ENCODE results near the gene VIPR2.

VIPR2 gene

DNA sequence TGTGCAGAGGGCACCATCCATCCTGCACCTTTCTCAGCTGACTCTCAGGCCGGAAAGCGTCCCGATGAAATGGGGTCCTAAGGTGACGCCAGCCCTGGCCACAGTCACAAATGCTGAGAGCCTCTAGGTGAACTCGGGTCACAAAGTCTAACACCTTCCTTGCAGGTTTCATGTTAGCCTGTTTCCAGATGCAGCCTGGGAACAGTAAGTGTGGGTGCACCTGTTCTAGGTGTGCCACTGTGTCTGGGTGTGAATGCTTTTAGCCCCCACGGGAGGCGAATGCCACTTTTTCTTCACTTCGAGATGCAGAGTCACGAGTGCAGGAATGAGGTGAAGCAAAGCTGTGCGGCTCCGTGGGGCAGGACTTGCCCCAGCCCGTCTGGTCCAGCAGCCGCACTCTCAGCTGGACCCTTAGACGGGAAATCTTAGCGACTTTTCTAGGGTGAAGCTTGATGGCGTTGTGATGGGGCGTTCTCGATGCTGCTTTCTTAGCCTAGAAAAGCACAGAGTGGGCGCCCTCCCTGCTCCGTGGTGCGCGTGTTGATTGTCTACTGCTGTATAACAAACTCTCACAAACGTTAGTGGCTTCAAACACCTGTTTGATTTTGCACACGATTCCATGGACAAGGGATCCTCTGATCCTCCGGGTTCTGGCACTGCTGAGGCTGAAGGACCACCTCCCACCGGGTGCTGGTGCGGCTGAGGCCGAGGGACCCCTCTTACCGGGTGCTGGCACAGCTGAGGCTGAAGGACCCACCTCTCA lies 13.6 kb upstream of the VIPR2 start:
- no peak for DNase-seq (ENCODE audit: low read depth, low spot score)

- DNase-seq (ENCODE audit: low read depth, low spot score), result no peak
Measured at GRCh38 chr7:159157714-159158113, 13.0 kb upstream of the VIPR2 start.

GRCh38 chr7:159156436-159157245 lies 12.0 kb upstream of the VIPR2 start:
- DNase-seq (ENCODE audit: low read depth, low spot score), result no peak

DNA sequence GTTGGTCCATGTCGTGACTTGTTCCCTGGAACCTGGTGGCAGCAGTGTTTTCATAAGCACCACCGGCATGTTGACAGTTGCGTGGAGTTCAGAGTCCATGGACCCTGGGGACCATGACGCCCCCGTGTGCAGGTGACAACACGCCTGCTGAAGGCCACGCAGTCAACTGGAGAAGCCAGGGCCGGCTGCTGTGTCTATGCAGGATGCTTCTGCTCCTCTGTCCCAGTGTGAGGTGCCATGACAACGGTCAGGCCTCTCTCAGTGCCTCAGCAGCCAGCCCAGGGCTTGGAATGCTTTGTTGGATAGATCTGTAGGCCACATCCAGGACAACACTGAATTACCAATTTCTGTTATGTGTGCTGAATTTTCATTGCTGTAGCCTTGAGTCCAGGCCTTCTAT lies 10.7 kb upstream of the VIPR2 start:
- DNase-seq (ENCODE audit: low read depth, low spot score), result no peak

- no peak for DNase-seq (ENCODE audit: low read depth, low spot score)
Measured at GRCh38 chr7:159154243-159154642, 9.6 kb upstream of the VIPR2 start.

DNA sequence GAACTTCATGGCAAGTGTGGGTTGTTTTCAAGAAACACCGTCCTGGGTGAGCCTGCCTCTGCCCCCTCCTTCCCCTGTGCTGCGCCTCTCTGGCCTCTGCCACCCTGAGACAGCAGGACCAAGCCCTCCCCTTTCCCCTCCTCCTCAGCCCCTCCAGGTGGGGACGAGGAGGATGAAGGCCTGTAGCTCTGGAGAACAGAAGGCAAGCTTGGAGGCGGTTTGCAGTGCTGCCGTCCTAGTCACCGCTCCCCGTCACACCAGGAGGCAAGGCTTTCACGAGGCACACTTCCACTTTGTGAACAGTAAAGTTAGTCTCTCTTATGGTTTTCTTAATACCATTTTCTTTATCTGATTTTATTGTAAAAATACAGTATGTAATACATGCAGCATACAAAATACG lies 8.8 kb upstream of the VIPR2 start:
- DNase-seq (ENCODE audit: low read depth, low spot score), result no peak

GRCh38 chr7:159152816-159153215 lies 8.1 kb upstream of the VIPR2 start:
- no peak for DNase-seq (ENCODE audit: low read depth, low spot score)

DNA sequence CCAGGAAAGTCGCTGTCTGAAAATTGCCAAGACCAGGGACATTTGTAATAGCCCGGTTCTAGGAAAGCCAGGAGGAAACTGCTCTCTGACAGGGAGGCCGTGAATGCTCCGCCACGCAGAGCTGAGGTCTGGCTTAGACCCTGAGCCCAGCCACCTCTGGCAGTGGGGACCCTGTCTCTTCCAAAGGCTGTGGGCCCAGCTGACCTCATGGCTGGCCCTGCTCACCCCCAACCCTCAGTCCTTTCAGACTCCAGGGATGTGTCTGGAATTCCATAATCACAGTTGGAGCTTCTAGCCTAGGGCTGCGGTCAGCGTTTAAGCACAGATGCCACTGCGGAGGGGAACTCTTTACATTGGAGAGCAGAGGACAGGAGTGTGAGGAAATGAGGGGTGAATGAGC lies 6.6 kb upstream of the VIPR2 start:
- no peak for DNase-seq (ENCODE audit: low read depth, low spot score)

- no peak for DNase-seq (ENCODE audit: low read depth, low spot score)
Measured at GRCh38 chr7:159149488-159149887, 4.8 kb upstream of the VIPR2 start.

GRCh38 chr7:159148430-159149395 lies 4.0 kb upstream of the VIPR2 start:
- no peak for DNase-seq (ENCODE audit: low read depth, low spot score)

DNA sequence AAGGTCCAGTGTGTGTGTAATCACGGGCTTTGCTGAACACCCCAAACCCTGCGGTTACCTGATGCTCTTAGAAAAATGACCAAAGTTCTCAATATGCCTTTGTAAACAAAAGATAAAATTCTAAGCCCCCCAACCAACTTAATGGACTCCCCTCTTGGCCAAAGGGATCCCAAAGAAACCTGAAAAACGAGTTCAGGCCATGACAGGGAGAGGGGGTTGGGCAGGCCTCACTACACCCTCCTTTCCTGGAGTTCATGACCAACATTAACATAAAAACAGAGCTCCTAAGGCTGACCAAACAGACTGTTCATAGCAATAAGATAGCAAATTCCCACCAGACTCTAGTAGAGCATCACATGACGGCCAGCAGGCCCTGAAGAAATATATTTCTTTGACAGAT lies 3.0 kb upstream of the VIPR2 start:
- DNase-seq (ENCODE audit: low read depth, low spot score), result no peak

DNA sequence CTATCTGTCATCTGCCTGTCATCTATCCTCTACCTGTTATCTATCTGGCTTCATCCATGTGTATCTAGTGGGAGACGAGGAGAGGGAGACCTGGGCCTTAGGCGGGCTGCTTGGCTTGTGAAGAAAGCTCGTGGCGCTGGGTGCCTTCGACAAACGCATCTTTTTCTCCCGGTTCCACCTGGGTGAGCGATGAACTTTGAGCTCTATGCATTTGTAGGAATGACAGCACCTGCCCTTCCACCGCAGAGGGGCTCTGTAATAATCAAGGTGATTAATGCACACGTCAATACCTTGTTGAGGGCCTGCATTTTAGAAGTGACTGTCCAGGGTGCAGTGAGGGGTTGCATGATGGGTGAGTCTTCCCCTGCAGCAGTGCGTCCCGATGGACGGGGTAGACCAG lies 2.6 kb upstream of the VIPR2 start:
- no peak for DNase-seq (ENCODE audit: low read depth, low spot score)

- DNase-seq (ENCODE audit: low read depth, low spot score), result no peak
Measured at GRCh38 chr7:159146084-159146858, 1.6 kb upstream of the VIPR2 start.

DNA sequence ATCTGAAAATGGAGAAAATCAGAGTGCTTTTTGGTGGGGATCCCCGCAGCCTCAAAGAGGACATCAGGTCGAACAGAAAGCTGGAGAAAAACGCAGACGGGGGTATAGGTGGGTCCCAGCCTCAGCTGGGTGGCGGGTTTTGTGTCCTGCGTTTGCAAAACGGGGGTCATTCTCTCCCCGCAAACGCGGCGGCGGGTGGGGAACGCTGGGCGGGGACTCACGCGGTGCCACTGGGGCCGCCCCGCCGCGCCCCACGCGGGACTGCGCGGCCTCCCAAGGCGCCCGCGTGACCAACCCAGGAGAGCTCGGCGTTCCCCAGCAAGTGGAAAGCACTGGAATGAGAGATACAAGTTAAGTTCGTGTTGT lies 806 bp upstream of the VIPR2 start:
- DNase-seq (ENCODE audit: low read depth, low spot score), result no peak

DNA sequence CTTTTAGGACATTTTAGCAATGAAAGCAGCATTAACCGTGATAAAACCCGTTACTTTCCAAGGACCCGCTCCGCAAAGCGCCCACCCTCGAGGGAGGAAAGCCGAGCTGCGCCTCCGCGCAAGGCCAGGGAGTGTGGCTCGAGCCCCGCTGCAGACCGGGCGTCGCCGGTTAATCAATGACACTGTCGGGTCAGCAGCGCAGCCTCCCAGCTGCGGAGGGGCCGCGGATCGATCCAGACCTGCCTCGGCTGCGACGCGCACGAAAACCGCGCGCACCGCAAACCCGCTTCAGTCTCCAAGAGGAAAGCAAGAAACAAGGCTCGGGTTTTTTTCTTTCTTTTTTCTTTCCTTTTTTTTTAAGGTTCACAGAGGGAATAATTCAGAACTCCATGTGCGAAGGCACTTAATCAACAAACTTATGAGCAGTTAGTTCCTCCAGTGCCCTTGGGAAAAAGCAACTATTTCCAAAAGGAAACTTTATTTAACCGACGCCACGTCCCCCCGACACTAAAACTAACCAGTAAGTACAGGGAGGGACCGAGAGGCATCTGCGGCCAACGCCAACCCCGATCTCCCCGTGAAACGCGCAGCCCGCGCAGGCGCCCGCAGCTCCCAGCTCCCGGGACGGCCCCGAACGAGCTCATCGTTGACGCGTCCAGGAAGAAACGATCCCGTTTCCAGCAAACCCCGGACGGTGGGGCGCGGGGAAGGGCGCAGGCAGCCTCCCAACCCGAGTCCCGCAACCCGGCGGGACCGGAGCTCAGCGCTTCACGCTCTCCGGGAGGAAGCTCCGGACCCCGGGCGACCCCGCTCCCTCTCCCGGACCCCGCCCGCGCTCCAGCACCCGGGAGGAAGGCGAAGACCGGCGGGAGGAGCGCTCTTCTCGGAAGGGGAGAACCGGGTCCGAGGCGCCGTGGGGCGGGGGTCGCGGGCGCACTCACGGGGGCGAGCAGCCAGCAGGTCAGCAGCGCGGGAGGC lies 598 bp downstream of the VIPR2 start:
- no peak for DNase-seq (ENCODE audit: low read depth, low spot score)

DNA sequence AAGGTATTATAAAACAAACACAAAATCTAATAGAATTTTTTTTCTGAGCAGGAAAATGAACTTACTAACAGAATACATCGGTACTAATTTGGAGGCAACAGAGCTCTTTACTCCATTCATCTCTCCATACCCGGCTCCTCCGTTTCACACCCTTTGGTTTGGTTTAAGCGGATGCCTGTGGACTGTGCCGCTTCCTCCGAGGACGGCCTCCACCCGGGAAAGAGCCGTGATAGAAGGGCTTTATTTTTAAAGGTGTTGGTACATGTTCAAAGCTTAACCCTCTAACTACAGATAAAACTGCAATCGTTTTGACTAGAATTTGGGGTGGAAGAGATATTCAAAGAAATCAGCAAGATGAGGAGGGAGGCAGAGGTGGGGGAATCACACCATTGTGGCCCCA lies 1.9 kb downstream of the VIPR2 start:
- no peak for DNase-seq (ENCODE audit: low read depth, low spot score)

DNA sequence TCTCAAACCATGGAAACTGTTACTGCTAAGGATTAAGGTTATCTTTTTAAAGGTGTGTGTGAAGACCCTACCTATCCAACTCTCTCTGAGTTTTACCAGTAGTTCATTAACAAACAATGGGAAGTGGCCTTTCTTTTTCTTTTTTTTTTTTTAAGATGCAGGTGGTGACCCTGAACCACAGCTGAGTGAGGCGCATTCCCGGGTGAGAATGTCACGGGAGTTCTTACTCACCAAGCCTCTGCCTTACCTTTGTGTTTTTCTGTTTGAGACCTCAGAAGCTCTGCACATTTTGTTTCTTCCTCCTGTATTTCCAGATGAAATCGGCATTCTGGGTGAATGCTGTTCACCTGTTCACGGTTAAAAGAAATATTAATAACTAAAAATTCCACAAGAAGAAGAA lies 2.5 kb downstream of the VIPR2 start:
- no peak for DNase-seq (ENCODE audit: low read depth, low spot score)

DNA sequence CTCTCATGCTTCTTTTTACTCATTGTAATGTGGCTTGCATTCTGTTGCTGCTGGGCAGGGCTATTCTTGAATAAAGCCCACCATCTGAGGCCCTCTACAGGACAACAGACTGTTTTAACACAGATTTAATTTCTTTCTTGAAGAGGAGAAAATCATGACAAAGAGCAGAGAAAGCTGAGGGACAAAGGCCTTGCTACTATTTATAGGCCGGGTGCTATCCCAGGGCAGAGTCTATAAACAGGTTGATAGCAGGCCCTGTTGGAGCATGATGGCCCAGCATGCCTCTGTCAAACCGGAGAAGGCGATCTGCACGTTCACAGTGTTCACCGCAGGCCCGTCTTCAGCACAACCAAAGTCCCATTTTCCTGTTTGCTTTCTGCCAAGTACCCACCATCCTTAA lies 3.0 kb downstream of the VIPR2 start:
- no peak for DNase-seq (ENCODE audit: low read depth, low spot score)

DNA sequence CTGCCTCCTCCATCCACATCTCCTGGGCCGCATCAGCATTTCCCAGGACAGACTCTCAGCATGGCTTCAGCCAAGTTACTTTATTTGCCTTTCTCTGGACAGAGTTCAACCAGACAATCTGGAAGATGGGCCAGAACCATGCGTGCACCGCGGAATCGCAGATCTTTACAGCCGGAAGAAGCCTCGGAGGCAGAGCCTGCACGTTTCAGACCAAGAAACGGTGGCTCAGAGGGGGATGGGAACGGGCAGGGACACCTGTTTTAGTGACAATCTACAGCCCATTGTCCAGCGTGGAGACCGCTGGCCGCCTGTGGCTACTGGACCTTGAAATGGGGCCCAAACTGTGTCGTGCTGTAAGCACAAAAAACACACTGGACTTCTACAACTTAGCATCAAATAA lies 3.5 kb downstream of the VIPR2 start:
- DNase-seq (ENCODE audit: low read depth, low spot score), result no peak
